ENCODE data around the gene RAB1A.

RAB1A gene

GRCh38 chr2:65085148-65085547, 44.8 kb downstream of the RAB1A start:
- no peak for DNase-seq (ENCODE audit: insufficient read length, low spot score)
- FAIRE-seq, result no peak
- TF ChIP-seq POLR2A (IDR thresholded peaks at IDR 0.05; ENCODE audit: low read depth, low read length), result no peak

GRCh38 chr2:65081232-65081685, 48.6 kb downstream of the RAB1A start:
- DNase-seq (ENCODE audit: insufficient read length, low spot score) (no peak), FAIRE-seq (no peak)
- TF ChIP-seq POLR2A (IDR thresholded peaks at IDR 0.05; ENCODE audit: low read depth, low read length), result no peak

GRCh38 chr2:65079017-65079416, 50.9 kb downstream of the RAB1A start:
- FAIRE-seq, result no peak
- DNase-seq (ENCODE audit: insufficient read length, low spot score), result no peak
- TF ChIP-seq POLR2A (IDR thresholded peaks at IDR 0.05; ENCODE audit: low read depth, low read length), result no peak

- DNase-seq (ENCODE audit: insufficient read length, low spot score), result no peak
- FAIRE-seq, result no peak
- TF ChIP-seq POLR2A (IDR thresholded peaks at IDR 0.05; ENCODE audit: low read depth, low read length), result no peak
Observed at GRCh38 chr2:65077898-65078297, 52.0 kb downstream of the RAB1A start.

- peak; percentile 35 for DNase-seq (ENCODE audit: insufficient read length, low spot score)
- FAIRE-seq, result no peak
- TF ChIP-seq POLR2A (IDR thresholded peaks at IDR 0.05; ENCODE audit: low read depth, low read length), result no peak
Observed at GRCh38 chr2:65076345-65076710, 53.6 kb downstream of the RAB1A start.

GRCh38 chr2:65075605-65076344, 54.1 kb downstream of the RAB1A start:
- no peak for TF ChIP-seq POLR2A (IDR thresholded peaks at IDR 0.05; ENCODE audit: low read depth, low read length)
- no peak for FAIRE-seq
- no peak for DNase-seq (ENCODE audit: insufficient read length, low spot score)

- FAIRE-seq, result no peak
- TF ChIP-seq POLR2A (IDR thresholded peaks at IDR 0.05; ENCODE audit: low read depth, low read length), result no peak
Observed at GRCh38 chr2:65075176-65075575, 54.7 kb downstream of the RAB1A start.

GRCh38 chr2:65073879-65074565, 55.9 kb downstream of the RAB1A start:
- TF ChIP-seq POLR2A (IDR thresholded peaks at IDR 0.05; ENCODE audit: low read depth, low read length), result no peak
- DNase-seq (ENCODE audit: insufficient read length, low spot score) (no peak), FAIRE-seq (no peak)

More at GRCh38 chr2:65075176-65075575, 54.7 kb downstream of the RAB1A start:
- DNase-seq (ENCODE audit: insufficient read length, low spot score), result no peak

- FAIRE-seq (no peak), DNase-seq (ENCODE audit: insufficient read length, low spot score) (no peak)
- no peak for TF ChIP-seq POLR2A (IDR thresholded peaks at IDR 0.05; ENCODE audit: low read depth, low read length)
Observed at GRCh38 chr2:65072181-65072970, 57.5 kb downstream of the RAB1A start.

GRCh38 chr2:65071499-65072180, 58.3 kb downstream of the RAB1A start:
- TF ChIP-seq POLR2A (IDR thresholded peaks at IDR 0.05; ENCODE audit: low read depth, low read length), result no peak
- FAIRE-seq, result no peak
- DNase-seq (ENCODE audit: insufficient read length, low spot score), result no peak

GRCh38 chr2:65070856-65071255, 59.0 kb downstream of the RAB1A start:
- no peak for DNase-seq (ENCODE audit: insufficient read length, low spot score)
- no peak for TF ChIP-seq POLR2A (IDR thresholded peaks at IDR 0.05; ENCODE audit: low read depth, low read length)
- FAIRE-seq, result no peak

GRCh38 chr2:65070172-65070830, 59.6 kb downstream of the RAB1A start:
- FAIRE-seq, result no peak
- no peak for TF ChIP-seq POLR2A (IDR thresholded peaks at IDR 0.05; ENCODE audit: low read depth, low read length)
- DNase-seq (ENCODE audit: insufficient read length, low spot score), result peak; percentile 34

- no peak for TF ChIP-seq POLR2A (IDR thresholded peaks at IDR 0.05; ENCODE audit: low read depth, low read length)
- DNase-seq (ENCODE audit: insufficient read length, low spot score), result no peak
- FAIRE-seq, result no peak
Observed at GRCh38 chr2:65069439-65069824, 60.5 kb downstream of the RAB1A start.

Data from H54 (cell line).